AG09319 (cell line): Measurements from ENCODE around the gene MPG.

ENCODE experiments used
- DNase-seq: peaks from one replicate; pipeline ENCODE4 v3.0.0-alpha.2; 2010; ENCODE audit warnings: low read depth; ENCODE audit errors: extremely low read depth
- TF ChIP-seq, protein P1 (sequence below): IDR thresholded peaks from 2 replicates; pipeline ENCODE4 v1.5.1; 2011; ENCODE audit warnings: low read depth, mild to moderate bottlenecking, inconsistent platforms, low read length, moderate library complexity

Gene MPG

DNA sequence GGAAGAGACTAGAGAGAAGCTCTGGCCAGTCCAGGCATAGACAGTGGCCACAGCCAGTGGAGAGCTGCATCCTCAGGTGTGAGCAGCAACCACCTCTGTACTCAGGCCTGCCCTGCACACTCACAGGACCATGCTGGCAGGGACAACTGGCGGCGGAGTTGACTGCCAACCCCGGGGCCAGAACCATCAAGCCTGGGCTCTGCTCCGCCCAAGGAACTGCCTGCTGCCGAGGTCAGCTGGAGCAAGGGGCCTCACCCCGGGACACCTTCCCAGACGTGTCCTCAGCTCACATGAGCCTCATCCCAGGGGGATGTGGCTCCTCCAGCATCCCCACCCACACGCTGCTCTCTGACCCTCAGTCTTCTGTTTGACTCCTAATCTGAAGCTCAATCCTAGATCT, 8.8 kb upstream of the MPG start:
- TF ChIP-seq, protein P1, sequence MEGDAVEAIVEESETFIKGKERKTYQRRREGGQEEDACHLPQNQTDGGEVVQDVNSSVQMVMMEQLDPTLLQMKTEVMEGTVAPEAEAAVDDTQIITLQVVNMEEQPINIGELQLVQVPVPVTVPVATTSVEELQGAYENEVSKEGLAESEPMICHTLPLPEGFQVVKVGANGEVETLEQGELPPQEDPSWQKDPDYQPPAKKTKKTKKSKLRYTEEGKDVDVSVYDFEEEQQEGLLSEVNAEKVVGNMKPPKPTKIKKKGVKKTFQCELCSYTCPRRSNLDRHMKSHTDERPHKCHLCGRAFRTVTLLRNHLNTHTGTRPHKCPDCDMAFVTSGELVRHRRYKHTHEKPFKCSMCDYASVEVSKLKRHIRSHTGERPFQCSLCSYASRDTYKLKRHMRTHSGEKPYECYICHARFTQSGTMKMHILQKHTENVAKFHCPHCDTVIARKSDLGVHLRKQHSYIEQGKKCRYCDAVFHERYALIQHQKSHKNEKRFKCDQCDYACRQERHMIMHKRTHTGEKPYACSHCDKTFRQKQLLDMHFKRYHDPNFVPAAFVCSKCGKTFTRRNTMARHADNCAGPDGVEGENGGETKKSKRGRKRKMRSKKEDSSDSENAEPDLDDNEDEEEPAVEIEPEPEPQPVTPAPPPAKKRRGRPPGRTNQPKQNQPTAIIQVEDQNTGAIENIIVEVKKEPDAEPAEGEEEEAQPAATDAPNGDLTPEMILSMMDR = no peak
- no peak for DNase-seq

DNA sequence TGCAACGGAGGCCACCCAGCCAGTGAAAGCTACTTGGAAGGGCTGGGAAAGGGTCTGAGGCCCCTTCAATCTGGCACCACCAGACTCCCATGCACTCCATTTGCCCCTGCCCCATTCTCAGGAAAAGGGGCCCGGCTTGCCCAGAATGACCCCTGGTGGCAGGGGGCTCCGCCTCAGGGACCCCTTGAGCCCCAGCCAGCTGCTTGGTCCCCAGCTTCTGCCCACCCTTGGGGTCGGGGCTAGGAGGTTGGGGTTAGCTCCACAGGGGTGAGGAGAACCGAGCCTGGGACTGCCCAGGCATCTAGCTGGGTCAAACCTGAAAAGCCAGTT, 6.8 kb upstream of the MPG start:
- TF ChIP-seq, protein P1 = no peak

DNA sequence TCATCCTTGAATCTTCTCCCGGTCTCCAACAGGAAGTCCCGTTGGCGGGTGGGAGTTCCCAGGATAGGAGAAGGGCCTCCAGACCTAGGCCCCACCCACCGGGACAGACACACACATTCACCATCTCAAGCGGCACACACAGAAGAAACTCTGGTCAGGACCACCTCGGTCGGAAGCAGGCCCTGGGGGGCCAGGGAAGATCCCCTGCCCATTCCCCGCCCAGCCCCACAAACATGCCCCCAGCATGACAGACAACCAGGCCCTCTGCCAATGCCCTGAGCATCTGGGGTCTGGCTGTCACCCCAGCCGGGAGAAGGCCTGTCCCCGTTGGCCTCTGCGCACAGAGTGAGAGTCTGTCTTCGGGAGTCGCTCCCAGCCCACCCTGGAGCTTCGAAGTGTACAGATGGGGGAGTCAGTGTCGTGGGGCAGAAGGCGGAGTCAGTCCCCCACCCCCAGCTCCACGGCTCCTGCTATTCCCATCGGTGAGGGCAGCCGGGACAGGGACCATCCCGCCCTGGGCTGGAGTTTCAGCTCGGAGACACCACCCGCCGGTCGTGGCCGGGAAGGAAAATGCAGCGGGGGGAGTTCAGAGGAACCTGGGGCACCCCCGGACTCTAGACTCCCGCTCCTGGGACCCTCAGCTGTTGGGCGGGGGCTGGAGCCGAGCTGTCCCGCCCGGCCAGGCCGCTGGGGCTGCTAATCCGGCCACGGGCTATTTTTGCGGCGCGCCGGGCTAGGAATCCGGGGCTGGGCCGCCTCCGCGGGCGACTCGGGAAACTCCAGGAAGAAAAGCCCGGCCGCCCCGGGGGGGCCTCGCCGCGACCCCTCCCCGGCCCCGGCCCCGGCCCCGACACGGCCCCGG, 6.3 kb upstream of the MPG start:
- DNase-seq = no peak
- TF ChIP-seq, protein P1 = no peak

More for the DNA sequence above, 6.8 kb upstream of the MPG start:
- DNase-seq = no peak

DNA sequence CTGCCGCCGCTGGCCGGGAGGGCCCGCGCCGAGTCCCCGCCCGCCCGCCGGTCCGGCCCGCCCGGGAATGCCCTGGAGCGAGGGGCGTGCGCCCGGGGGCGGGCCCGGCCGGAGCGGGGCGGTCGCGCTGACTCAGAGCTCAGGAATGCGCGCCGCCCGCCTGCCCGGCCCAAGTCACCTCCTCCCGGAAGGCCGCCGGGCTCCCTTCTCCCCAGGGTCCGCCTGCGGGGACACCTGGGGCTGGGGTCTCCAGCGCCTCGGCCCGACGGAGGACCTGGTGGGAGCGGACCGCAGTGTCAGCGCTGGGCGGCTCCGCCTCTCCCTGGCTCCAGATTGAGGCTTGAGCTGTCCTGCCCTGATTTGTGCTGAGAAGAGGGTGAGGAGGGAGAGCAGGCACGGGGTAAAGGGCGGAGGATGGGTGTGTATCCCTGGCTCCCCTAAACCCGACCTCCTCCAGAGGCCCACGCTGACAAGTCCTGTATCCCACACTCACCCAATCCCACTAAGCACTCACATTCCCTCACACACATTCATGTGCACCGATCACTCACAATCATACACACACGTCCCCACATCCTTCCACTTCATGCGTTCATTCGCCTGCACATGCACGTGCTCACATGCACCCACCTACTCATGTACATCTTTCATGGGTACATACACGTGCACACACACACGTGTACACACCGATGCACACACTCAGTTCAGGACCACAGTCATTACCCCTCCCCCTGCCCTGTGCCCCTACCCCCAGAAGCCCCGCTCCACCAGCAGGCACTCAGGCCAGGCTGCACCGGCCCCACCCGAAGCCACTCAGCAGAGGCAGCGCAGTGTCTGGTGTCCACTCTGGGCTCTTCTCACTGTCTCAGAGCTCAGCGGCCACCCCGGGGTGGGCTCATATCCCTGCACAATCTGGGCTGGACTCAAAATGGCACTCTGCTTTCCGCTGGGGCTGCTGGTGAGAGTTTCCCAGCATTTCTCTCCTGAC, 5.2 kb upstream of the MPG start, which contains the start of gene RHBDF1:
TSS of gene RHBDF1 (minus strand) at position 71 of the 988 bp plus-strand sequence. CDS start 7,616 bp downstream, outside the sequence.
- TF ChIP-seq, protein P1 = no peak
- no peak for DNase-seq

DNA sequence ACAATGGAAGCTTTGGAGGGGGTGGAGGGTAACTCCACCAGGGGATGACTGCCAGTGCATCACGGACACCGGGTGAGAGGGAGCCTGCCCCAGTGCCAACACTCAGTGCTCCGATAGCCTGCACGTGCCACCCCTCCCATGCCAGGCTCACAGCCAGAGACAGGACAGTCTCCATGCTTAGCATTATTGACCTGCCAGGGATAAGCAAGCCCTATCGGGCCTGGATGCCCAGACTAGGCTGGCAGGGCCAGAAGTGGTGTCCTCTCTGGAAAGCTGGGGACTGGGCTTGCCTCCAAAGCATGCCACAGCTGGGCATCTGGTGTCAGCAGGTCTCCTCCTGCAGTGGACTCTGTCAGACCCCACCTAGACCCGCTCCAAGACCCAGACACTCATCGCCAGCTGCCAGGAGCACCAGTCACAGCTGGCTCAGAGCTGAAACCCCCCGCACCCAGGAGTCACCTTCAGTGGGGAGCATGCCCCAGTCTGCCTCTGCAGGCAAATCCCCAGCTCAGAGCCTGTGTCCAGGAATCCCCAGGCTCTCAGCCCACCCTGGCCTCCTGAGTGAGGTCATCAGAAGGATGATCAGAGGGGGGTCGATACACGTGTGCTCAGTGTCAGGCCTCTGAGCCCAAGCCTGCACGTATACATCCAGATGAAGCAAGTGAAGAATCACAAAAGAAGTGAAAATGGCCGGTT, 3.8 kb upstream of the MPG start:
- TF ChIP-seq, protein P1 = no peak
- no peak for DNase-seq

DNA sequence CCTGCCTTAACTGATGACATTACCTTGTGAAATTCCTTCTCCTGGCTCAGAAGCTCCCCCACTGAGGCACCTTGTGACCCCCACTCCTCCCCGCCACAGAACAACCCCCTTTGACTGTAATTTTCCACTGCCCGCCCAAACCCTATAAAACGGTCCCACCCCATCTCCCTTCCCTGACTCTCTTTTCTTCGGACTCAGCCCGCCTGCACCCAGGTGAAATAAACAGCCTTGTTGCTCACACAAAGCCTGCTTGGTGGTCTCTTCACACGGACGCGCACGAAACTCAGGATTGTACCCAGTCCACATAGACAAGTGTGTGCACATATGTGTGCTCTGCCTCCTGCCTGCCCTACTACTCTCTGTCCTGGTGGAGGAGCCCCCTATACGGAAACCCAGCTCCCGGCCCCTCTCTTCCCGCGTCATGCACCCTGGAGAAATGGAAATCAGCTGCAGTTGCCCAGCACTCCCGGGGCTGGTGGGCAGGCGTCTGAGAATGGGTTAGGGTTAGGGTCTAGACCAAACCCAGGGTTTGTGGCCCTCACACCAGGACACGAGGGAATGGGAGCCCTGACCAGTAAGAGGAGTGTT, 3.2 kb upstream of the MPG start:
- TF ChIP-seq, protein P1 = no peak
- DNase-seq = no peak
